ENCODE measurements around the gene TRMT44. TPM values are rescaled to one million over a fixed set of nuclear protein-coding genes. Genes with fewer than 3 reads are reported as not detected.
"Not testable (repeated sequence)": the region's sequence is repeated elsewhere in the genome, so short reads cannot be mapped to it uniquely, and the experiment has no call there.

Gene TRMT44
- total RNA-seq, 1 donor from 2014 or later, result 12.7 TPM

DNA sequence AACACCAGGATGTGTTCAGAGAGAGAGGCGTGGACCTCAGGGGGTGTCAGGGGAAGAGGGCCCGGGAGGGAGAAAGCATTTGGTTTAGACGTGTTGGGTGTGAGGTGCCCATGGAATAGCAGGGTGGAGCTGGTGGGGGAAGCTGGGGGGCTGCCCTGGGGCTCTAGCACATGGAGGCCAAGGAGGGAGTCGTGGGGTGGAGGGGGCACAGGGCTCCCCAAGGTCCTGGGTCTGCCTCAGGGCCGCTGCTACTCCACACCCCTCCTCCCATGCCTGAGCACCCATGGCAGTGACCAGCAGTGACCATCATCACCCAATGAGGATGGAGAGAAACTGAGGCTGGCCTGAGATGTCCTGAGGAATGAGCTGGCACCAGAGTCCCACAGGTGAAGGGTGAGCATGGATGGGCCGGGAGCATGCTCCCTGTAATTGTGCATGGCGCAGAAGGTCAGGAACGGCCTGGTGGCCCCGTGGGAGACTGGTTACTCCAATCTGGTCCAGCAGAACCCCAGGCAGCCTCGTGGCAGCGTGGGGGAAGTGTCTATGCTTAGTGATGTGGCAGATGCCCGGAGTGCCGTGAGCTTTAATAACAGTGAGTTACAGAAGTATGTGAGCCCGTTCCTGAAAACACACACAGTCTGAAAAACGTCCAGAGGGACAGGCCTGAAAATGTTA is 70.2 kb downstream of the TRMT44 start:
- no peak for DNase-seq (ENCODE audit: low read depth, low spot score)

DNA sequence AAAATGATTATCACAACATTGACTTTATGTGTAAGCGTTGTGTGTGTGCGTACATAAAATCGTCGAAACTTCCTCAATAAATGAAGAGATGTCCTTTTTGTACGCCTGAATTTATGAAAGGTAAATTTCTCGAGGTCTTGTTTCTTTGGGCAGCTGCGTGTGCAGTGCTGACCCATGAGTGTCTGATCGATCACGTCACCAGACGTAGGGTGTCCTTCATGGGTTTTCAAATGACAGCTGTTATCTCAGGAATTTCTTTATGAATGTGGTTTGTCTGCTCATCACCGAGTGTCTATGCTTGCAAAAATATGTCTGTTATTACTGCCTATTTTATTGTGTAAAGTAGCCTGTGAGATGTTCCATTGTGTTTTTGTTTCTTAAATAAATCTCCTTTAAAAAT is 71.9 kb downstream of the TRMT44 start:
- DNase-seq (ENCODE audit: low read depth, low spot score), result no peak

DNA sequence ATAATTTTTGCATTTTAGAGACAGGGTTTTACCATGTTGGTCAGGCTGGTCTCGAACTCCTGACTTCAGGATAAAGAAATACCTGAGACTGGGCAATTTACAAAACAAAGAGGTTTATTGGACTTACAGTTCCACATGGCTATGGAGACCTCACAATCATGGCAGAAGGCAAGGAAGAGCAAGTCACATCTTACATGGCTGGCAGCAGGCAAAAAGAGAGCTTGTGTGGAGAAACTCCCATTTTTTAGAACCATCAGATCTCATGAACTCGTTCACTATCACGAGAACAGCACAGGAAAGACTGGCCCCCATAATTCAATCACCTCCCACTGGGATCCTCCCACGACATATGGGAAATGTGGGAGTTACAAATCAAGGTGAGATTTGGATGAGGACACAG is 72.5 kb downstream of the TRMT44 start:
- not testable (repeated sequence) for DNase-seq (ENCODE audit: low read depth, low spot score)

DNA sequence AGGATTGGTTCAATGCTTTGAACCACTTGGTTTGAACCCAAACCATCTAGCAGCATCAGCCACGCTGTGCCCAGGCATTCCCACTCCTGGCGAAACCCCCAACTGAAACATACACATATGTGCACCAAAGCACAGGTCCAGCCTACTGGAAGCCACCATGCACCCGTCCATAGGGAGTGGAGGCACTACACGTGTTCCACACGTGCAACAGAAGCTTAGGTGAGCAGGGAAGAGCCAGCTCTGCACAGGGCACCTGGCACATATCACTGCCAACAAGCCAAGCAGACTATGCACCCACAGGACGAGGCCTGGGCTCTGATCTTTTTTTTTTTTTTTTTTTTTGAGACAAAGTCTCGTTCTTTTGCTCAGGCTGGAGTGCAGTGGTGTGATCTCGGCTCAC is 73.4 kb downstream of the TRMT44 start:
- no peak for DNase-seq (ENCODE audit: low read depth, low spot score)

DNA sequence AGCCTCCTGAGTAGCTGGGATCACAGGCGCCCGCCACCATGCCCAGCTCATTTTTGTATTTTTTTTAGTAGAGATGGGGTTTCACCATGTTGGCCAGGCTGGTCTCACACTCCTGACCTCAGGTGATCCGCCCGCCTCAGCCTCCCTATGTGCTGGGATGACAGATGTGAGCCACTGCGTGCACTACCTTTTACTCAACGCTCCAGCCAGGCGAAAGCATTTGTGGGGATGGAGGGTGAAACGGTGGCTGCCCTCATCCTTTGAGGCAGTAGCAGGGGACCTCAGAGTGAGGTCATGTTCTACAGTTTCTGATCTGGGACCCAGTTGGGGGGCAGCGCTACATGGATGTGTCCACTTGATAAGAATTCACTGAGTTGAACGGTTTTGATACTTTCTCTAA is 73.8 kb downstream of the TRMT44 start:
- no peak for DNase-seq (ENCODE audit: low read depth, low spot score)

DNA sequence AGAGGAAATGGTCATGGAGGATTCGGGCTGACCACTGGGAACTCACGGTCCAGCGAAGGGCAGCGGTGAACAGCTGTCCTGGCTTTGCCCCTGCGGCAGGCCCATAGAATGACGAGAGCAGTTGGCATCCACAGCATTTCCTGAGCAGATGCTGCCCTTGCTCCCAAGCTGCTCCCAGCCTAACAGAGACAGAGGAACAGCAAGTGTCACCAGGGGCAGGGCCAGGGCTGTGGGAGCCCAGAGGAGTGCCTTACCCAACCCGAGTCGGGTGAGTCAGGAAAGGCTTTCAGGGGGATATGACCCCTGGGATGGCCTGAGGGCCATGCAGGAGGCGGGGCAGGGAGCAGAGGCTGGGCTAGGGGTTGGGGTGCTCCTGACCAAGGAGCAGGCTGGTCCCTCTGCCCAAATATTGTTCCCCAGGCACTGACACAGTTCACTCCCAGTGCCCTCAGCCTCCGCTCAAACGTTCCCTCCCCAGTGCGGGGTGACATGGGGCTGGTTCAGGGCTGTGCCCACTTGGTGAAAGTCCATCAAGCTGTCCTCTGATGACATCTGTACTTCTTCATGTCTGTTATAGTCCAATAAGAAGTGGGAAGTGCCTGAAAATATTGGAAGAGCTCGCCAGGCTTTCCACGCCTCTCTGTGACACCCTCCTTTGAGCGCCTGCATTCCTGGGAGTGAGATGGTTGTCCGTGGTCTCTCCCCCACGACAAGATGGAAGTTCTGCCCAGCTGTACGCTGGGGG is 74.9 kb downstream of the TRMT44 start:
- no peak for DNase-seq (ENCODE audit: low read depth, low spot score)

DNA sequence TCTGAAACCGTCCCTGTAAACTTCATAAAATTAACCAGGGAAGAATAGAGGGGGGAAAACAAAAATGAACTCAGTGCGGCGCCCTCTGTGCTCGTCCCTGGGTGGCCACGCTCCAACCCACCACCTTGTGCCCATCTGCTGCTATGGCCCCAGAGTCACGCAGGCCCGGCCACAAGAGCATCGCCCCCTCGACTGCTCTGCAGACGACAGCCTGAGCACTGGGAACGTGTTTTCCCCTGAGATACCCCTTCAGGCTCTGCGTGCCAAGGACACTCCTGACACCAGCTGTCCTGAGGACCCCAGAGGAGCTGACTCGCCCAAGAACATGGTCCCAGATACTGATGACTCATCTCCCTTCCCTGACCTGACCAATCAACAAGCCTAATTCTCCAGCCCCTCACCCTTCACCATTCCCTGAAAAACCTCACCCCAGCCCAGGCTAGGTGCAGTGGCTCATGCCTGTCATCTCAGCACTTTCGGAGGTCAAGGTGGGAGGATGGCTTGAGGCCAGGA is 75.5 kb downstream of the TRMT44 start:
- DNase-seq (ENCODE audit: low read depth, low spot score), result no peak

DNA sequence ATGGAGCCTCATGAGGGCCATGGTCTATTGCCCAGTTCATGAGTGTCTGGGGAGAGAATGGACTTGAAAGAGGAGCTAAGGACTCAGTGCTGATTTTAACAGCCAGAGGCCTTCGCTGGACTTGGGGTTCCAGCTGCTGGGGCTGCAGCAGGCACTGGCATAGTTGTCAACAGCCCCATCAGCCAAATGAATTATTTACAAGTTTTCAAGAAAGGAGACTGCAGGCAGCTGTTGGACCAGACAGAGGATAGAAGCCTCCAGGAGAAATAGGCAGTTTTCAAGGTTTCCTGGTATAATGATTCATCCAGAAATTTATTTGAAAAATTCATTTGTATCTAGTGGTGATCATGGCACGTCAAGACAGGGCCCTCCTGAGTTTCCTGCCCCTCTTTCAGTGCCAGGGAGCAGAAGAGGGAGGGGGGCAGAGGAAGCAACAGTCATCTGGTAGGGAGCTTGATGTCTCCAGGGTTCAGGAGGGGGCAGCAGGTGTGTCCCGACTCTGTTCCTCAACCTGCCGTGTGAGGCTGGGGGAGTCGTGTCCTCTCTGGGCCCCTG is 76.5 kb downstream of the TRMT44 start:
- DNase-seq (ENCODE audit: low read depth, low spot score), result no peak

DNA sequence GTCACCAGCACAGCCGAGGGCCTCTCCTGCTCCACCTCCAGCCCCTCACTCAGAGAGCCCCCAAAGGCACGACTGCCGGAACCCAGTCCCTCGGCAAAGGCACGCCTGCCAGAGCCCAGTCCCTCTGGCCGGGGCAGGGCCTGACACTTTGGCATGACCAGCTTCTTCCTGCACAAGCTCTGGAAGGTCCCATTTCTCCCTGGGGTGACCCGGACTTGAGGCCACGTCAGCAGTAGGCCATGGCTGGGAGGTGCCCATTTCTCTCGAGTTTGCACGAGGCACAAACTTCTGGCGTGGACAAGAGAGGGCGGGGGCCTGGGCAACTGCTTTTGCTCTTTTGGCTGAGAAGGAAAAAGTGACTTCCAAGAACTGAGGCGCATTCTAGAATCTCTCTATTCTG is 77.4 kb downstream of the TRMT44 start:
- no peak for DNase-seq (ENCODE audit: low read depth, low spot score)

DNA sequence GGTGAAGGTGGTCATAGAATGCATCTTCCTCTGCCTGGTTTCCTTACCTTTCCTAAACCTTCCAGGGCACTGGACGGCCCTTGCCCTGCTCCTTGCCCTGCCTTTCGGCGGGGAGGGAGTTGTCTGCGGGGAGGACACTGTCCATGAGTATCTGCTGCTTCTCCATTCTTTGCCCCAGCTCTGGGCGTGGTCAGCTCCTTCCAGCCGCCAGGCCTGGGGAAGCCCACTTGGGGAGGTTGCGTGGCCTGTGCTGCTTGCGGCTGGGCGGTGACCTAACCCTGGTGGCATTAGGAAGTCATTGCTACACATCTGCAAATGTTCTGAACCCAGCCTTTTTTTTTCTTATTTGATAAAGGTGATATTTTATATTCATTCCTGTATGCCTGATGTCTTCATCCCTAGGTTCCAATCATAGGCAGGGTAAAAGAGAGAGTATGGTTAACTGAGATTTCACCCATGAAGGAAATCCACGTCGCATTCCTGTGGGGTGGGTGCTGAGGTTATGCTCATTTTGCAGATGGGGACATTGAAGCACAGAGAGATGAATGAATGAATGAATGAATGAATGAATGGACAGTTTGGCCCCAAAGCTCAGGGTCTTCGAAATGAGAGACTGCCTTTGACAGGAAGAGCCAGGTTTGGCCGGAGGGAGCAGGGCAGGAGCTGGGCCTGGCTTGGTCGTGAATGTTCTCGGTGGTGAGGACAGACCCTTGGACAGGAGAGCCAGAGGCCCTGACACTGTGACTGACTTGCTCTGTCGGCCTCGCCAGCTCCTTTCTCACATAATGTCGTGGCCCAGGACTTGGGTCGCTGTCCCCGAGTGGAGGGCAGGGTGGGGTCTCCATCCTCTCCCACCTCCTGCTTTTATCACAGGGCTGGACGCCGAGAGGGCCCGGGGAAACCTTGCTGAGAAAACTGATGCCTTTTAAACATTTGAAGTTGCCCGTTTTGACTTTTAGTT is 81.9 kb downstream of the TRMT44 start:
- DNase-seq (ENCODE audit: low read depth, low spot score), result no peak

DNA sequence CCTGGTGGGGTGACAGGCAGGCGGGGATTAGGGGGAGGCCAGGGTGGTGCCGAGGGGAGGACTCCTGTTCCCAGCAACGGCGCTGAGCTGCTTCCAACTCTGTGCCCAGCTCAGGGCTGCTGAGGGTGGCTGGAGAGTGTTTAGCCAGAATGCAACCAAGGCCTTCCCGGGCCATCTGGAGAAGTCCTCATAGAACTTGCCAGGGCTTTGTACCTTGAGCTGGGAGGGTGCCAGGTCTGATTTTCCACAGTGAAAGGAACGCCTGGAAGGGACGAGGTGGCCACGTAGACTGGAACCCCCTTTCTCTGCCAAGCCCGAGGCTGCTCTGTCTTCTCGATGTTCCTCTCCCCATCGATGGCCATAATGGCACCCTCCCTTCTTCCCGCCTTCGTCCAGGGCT is 82.6 kb downstream of the TRMT44 start:
- no peak for DNase-seq (ENCODE audit: low read depth, low spot score)

DNA sequence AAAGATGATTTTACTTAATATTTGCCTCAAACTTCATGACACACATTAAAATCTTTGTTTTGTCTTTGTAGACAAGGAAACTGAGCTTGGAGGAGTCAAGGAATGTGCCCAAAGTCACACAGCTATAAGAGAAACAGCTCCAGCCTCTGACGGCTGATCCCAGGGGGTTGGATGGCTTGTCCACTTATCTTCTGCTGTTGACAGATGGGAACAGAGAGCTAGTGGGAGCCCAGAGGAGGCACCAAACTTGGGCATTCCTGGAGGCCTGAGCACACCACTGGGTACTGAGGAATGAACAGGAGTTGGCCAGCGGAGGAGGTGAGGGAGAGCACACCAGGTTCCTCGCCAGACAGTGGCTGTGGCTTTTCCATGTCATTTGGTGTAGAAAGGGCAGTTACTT is 83.2 kb downstream of the TRMT44 start:
- DNase-seq (ENCODE audit: low read depth, low spot score), result no peak

DNA sequence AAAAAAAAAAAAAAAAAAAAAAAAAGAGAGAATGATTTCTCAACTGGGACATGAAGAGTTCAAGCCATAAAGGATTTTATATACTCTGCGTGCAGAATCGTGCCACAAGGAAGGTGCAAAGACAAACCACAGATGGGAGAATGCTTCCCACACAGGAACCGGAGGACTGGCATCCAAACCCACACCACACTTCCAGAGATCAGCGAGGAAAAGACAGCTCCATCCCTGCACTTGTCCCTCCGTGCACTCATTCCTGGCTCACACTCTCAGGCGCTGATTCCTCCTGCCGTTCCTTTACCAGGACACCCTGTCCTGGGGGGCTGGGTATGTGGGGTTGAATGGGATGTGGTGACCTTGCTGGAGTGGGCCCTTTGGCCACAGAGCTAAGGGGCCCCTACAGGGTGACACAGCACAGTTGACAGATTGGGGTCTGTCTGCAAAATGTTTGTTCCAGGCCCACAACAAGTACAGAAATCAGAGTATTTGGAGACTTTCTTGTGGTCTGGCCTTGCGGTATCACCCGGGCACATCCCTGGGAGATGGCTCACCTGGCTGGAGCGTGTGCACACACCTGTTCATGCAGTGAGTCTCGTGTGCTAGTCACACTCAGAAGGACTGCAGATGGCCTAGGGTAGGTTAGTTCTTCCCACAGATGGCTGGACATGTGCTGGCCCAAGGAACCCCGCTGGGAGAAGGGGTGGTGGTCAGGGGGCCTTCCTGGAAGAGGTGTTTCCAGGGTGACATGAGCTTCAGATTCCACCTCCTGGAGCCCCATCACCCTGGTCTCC is 84.2 kb downstream of the TRMT44 start:
- DNase-seq (ENCODE audit: low read depth, low spot score), result no peak

DNA sequence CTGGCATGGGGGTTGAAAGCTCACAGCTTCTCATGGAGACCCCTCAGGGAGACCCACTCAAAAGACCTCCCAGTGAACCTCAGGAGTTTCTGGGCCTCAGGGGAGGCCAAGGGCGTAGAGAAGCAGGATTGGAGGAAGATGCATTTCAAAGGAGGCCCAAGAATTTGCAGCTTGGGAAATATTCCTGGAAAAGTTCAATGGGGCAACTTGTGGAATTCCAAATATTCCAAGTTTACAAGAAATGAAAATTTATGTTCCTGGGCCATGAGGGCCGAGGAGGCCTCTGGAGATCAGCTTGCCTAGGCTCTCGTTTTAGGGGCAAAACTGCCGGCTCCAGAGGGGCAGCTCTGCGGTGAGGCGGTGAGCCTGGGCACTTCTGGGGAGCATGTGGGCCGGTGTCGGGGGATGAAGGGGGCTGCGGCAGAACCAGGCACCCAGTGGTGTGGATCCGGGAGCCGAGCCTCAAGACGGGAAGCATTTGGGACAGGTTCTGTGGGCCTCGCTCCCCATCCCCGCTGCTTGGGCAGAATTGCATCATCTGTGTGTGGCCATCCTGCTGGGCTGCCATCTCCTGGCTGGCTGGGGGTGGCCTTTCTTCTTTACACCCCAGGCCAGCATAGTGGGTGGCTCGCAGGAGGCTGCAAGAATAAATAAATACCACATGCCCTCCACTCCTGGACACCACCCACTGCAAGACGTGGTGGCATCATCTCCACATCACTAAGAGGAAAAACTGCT is 85.0 kb downstream of the TRMT44 start:
- DNase-seq (ENCODE audit: low read depth, low spot score), result no peak

Other genes with a start within 250 kb of the TRMT44 start
- 145 and 203 TPM in 2 replicates for gene SH3TC1, start 241.5 kb upstream of the TRMT44 start, total RNA-seq
- gene HTRA3, start 171.0 kb upstream of the TRMT44 start, total RNA-seq, result 3.3 and 6.5 TPM in 2 replicates
- 26.3 and 29.9 TPM in 2 replicates for gene ACOX3, start 54 bp upstream of the TRMT44 start, total RNA-seq
- not detected in 2 replicates for gene GPR78, start 139.6 kb downstream of the TRMT44 start, total RNA-seq
- gene CPZ, start 152.0 kb downstream of the TRMT44 start, total RNA-seq, result not detected in 2 replicates